ENCODE data around the gene BEND6.

BEND6 gene, protein sequence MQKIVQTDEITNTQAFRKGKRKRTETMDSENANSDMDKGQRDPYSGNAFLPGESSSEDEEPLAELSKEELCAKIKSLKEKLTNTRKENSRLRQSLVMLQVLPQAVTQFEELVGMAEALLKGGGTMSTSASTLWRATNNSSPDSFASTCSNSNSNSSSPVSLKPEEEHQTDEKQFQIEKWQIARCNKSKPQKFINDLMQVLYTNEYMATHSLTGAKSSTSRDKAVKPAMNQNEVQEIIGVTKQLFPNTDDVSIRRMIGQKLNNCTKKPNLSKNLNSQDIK
- long read RNA-seq, donor 1, partial matches to known transcripts = 0 of 2 reads
- long read RNA-seq, donor 1, other reads (novel, unspliced or antisense) = 0 of 2 reads
- long read RNA-seq, donor 2, partial matches to known transcripts = 0 of 1 reads
- long read RNA-seq, donor 2, other reads (novel, unspliced or antisense) = 0 of 1 reads
- long read RNA-seq, donor 3 = 0 reads
- long read RNA-seq, donor 4 = 0 reads
- long read RNA-seq, donor 5, partial matches to known transcripts = 0 of 1 reads
- long read RNA-seq, donor 5, other reads (novel, unspliced or antisense) = 0 of 1 reads
- long read RNA-seq, donor 6, partial matches to known transcripts = 0 of 1 reads
- long read RNA-seq, donor 6, other reads (novel, unspliced or antisense) = 0 of 1 reads
- long read RNA-seq, donor 7, partial matches to known transcripts = 0 of 2 reads
- long read RNA-seq, donor 7, other reads (novel, unspliced or antisense) = 0 of 2 reads
- long read RNA-seq, donor 8, partial matches to known transcripts = 0 of 4 reads
- long read RNA-seq, donor 8, other reads (novel, unspliced or antisense) = 0 of 4 reads

DNA sequence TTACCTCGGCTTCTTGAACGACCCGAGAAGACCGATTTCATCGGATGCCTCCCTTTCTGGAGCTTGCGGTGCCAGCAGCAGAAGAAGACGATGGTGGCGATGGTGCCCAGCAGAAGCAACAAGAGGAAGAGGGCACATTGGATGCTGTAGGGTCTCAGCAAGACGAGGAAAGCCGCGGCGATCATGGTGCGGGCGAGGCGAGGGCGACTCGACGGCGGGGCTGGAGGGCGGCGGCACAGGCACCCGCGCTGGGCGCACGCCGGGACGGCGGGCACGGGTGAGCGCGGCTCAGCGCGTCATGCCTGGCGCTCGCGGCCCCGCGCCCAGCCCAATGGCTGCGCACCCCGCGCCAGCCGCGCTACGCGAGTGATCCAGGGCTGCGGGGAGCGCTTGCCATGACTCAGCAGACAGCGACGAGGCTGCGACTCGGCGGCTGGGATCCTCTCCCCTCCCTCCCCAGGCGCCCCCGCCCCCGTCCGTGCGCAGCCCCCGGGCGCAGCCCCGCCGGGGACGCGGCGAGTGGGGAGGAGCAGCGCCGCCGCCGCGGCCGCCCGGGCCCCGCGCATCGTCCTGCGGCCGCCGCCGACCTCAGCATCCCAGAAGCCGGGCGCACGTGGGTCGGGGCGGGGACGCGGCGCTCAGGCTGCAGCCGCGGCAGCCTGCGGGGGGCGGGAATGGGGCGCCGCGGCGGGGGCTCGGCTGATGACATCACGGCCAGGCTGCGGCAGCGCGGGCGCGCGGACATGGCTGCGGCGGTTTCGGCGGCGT lies at the start of gene BEND6:
Gene BEND6, plus strand, starts transcription at position 705 of the 768 bp plus-strand sequence. CDS start 26,704 bp downstream, outside the sequence.
- DNase-seq = peak; percentile 78

DNA sequence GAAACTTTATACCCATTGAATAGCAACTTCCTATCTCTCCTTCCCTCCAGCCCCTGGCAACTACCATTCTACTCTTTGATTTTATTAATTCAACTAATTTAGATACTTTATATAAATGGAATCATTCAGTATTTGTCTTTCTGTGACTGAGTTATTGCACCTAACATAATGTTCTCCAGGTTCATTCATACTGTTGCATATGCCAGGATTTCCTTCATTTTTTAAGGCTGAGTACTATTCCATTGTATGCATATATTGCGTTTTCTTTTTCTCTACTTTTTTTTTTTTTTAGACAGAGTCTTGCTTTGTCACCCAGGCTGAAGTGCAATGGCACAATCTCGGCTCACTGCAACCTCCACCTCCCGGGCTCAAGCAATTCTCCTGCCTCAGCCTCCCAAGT lies 49.5 kb upstream of the BEND6 start:
- DNase-seq = no peak

DNA sequence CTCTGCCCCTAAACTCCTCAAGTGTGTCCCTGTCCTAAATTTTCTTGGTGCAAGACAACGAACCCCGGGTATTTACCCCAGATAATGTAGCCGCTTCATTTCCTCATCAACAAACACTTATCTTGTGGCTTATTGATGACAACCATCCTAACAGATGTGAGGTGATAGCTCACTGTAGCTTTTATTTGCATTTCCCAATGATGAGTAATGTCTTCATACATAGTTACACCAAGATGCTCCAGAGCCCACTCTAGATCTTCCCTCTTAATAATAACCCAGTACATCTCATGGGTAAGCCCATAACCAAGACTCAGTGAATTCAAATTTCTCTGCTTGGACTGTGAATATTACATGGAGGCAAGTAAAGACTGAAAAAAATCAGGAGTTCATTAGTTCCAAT lies 48.2 kb upstream of the BEND6 start:
- DNase-seq = no peak

DNA sequence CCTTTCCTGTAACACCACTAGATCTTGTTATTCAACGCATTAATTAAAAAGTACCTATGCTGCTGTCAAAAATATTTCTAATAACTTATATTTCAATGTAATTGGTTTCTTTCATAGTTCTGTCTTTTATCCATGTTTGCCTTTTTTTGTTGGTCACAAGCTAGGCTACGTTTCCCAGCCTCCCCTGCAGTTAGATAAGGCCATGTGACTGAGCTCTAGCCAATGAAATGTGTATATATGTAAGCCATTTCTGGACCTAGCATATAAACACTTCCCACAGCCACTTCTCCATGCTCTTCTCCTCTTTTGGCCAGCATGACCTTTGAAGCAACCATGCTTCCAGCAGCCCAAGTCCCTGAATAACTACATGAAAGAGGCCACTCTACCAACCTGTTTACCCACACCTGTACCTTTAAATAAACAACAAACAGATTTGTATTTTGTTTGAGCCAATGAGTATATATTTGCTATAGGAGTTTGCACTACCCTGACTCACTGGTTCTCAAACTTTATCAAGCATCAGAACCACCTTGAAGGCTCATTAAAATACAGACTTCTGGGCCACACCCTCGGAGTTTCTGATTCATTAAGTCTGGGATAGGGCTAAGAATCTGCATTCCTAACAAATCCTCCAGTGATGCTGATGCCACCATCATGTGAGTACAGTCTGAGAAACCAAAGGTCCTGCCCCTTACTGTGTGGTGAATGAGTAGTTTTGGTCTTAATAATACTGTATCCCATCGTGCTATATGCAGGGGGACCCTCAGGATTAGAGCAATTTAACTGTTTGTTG lies 45.6 kb upstream of the BEND6 start:
- DNase-seq = no peak

DNA sequence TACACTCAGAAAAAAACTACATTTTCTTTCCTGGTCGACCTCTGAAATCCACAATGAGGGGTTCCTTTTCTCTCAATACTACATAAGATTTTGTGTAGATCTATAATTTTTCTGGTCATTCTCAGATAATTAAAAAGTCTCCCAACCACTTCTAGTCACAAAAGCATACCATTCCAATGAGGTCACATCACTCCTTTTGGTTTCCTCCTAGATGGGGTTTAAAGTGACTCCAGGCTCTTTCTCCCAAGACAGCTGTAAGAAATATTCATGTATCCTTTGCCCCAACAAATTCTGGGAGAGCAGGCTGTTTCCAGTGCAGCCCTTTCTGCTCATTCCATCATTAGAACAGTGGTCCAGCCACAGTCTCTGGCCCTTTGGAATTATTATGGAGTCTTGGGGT lies 43.1 kb upstream of the BEND6 start:
- no peak for DNase-seq

DNA sequence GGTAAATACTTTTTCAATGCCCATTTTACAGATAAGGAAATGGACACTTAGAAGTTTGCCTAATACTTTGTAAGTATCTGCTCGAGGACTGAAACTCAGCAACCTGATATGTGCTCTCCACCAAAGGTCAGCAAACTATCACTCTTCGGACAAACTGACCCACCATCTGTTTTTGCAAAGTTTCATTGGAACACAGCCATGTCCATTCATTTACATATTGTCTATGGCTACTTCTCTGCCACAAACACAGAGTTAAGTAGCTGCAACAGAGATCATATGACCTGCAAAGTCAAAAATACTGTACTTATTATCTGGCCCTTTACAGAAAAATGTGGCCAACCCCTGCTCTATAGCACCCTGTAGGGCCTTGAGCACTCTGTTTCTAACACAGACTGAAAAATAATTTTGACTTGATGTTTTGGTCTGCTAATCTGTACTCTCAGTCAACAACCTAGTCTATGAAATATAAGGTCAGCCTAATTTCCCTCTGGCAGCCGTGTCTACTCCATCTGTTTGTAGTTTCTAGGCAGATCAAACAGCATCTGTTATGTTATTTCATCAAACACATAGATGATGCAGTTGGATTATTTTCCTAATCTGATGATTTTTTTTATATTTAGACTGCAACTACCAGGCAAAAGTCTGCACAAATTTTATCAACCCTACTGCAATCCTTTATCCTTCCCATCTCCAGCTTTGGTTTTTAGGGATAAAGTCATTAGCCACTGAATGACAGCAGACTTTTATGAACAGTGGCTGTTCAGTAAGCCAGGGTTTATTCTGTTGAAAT lies 41.4 kb upstream of the BEND6 start:
- DNase-seq = no peak

DNA sequence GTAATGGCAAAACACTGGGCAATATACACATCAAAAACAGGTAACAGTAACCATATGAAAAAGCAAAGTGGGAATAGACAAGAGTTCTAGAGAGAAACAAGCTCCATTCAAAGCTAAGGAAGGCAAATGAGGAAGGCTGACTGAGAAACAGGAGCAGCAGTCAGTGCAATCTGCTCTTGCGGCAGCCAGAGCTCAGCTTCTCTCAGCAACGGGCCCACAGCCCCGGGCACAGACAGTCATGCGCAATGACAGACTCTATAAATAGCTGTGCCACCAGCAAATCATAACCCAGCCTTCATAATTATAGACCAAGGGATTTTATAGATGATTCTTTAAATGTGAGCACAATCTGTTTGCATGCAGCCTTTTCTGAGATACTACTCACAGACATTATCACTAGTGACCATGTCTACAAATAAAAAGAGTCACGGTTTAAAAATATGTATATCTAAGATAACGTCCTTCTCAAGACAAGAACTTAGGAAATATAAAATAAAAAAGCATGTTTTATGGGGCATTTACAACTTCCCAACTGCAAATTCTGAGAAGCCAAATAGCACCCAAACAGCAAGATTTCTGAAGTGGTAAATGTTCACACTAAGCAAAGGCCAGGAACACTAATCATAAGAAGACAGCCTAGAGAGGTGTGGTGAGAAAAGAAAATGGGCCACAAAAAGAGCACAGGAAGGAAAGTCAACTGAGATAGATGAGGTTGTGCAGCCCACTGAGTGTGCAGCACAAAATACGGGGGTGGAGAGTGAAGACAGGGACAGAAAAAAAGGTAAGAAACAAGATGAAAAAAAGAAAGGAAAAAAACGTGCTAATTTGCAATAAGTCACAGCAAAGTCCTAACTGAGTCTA lies 39.9 kb upstream of the BEND6 start:
- DNase-seq = no peak

DNA sequence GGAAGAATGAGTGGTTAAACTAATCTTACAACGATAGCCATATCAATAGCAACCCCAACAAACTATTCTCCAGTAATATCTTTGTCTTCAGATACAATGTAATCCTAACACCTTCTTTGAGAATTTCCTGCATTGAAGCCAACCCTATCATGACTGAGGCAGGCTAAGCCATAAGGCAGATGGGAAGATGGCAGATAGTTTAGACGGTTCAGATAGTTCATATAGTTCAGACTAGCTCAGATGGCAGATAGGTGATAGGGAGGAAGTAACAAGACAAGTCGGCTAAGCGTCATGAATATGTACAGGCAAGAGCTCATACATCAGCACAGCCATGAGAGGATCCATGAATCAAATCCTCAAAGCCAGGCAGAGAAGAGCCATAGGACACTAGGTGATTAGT lies 39.1 kb upstream of the BEND6 start:
- DNase-seq = no peak

DNA sequence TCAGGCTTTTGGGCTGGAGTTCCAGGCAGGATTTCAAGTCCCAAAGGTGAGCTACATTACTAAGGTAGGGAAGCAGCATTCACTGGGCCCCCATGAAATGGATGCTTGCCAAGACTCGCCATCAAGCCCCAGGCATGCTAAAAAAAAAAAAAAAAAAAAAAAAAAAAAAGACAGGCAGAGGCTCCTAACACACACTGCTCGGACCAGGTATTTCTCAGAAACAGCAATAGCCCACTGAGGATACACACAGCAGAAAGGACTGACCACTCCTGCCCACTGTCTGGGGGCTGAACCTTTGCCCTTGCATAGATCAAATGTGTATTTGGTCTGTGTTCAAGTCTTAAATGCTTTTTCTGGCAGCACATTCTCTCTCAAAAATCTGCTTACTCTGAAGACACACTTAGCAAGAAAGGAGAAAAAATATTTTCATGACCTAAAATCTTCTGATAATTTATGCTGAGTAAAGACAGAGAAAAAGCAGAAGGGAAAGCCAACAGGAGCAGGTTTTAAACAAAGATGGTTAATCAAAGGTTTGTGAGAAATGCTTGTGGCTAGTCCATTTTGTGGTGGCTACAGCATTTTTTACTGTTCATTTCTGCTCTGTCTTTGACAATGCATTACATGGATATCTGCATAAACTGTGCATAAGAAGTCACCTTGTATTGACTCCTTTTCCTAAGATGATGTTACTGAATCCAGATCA lies 37.9 kb upstream of the BEND6 start:
- DNase-seq = no peak

DNA sequence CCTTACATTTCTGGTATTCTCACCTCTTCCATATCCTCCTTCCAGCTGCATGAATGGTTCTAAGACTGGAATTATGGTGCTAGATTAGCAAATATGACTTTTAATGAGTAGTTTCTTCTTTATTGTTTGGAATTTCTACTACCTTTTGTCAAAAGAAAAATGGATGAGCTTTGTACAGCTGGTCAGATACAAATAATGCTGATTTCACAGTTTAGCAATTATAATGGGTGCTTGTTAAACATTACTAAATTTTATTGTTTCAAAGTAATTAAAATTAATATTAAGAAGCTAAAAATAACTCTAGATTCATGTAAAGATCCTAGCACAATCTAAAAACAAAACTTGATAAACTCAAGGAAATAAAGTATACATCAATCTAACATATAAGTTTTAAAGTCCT lies 32.3 kb upstream of the BEND6 start:
- no peak for DNase-seq

DNA sequence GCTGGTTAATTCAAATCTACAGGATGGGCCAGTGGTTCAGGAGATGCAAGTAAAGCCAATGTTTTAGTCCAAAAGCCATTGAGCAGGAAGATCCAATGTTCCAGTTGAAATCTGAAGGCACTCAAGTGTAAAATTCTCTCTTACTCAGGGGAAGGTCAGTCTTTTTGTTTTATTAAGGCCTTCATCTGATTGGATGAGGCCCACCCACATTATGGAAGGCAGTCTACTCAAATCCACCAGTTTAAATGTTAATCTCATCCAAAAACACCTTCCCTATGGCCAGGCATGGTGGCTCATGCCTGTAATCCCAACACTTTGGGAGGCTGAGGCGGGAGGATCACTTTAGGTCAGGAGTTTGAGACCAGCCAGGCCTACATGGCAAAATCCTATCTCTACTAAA lies 31.3 kb upstream of the BEND6 start:
- DNase-seq = no peak

DNA sequence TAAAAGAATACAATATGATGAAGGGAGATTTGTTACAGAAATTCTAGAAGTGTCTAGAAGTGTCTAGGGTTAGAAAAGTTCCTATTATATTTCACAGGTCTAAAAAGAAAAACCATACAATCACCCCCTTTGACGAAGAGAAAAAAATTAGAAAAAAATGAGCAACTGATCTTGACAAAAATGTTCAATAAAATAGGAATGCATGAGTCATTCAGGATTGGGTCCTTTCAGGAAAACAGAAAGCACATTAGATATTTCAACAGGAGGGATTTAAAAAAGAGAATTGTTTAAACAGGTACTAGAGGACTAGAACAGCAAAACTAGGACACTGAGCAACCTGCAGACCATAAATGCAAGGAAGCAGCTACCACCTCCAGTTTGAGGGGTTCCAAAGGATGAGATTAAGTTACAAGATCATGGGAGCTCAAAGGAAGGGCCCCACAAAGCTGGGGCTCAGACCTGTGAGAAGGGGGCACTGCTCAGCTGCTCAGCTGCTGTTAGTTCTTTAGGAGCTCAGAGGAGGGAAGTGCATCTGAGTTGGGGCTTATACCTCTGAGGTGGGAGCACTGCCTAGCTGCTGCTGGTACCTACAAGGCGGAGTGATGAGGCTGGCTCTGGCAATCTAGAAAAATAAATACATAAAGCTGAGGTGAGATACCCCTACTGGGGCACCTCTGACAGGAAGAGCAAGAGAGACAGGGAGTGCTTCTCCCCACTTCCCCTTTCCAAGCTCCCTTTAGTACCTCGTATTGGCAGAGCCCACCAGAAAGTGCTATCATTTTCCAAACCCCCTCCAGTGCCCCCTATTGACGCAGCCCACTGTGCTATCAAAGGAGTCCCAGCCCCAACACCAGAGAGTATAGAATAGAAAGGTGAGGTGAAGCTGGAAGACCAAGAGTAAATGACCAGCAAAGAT lies 27.1 kb upstream of the BEND6 start:
- no peak for DNase-seq

DNA sequence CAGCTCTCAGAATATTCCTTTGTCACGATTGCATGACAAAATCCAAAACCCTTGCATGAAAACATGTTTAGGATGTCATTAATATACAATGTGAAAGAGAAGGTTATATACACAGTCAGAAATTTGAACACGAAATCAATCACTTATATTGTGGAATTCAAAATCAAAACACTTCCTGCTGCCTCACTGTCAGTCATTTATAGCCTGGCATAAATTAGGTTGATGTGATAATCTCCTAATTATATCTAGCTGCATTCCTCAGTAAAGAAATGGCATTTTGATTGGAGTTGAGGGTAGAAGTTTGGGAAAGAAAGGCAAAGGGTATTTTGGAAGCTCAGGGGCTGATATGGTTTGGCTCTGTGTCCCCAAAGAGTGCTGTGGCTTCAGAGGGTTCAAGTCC lies 24.1 kb upstream of the BEND6 start:
- no peak for DNase-seq

DNA sequence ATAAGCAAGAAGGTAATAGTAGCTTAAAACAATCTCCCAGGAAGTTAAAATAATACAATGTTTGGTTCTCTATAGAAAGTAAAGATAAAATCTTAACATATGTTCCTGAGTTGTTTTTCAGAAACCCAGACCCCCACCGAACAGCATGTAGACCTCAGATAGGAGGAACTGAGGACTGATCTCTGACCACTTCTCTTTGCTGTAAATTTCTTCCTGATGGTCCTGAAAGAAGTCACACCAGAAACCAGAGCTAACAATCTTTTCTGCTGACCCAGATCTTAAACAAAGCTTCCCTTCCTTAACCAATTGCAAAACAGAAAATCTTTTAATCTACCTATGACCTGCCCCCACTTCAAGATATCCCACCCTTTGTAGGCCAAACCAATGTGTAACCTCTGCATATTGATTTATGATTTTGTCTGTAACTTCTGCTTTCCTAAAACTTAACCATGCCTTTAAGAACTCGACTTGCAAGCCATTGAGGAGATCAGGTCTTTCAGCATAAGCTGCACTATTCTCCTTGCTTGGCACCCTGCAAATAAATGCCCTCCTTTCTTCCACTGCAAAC lies 21.9 kb upstream of the BEND6 start:
- DNase-seq = no peak

DNA sequence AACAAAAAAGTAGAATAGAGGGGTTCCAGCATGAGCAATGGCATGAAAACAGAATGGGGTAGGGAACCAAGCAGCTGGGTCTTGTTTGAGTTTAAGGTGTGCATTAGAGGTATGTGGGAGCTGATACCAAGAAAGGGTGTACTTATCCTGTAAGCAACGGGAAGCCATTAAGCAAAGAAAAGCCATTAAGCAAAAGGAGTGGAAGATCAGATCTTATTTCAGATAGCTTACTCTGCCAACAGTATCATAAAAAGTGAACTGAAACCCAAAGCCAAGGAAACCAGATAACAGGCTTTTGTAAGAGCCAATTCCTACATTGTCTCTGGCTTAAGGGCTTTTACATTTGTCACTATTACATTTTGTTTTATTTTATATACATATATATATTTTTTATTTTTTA lies 21.3 kb upstream of the BEND6 start:
- DNase-seq = no peak

DNA sequence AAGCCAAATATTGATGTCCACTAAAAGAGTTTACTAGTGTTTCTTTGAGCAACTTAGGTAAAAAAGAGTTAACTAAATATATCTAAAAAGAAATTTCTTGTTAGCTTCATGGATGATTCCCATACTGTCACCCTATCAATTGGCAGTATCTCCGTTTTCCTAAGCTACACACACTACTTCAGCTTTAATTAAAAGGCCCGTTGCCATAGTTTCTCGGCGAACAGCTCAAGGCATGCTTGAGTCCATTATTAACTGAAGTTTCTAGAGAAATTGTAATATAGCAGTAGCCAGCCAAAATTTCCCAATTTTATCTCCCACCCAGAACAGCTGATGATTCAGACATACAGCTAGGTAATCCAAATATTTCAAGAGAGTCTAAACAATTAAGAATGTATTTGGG lies 20.0 kb upstream of the BEND6 start:
- no peak for DNase-seq

DNA sequence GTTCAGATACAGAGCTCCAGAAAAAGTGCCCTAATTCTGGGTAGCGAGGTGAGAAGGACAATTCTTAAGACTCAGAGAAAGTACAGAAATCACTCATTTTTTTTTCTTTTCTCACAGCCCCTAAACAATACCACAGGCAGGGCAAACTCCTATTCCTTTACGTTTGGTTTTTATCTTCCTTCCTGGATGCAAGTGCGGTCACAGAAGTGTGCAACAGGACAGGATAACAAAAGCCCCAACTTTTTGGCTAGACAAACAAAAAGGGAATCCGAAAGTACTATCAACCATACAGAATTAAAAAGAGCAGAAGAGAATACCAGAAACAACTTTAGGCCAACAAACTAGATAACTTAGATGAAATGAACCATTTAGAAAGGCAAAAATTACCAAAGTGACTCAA lies 18.4 kb upstream of the BEND6 start:
- no peak for DNase-seq

DNA sequence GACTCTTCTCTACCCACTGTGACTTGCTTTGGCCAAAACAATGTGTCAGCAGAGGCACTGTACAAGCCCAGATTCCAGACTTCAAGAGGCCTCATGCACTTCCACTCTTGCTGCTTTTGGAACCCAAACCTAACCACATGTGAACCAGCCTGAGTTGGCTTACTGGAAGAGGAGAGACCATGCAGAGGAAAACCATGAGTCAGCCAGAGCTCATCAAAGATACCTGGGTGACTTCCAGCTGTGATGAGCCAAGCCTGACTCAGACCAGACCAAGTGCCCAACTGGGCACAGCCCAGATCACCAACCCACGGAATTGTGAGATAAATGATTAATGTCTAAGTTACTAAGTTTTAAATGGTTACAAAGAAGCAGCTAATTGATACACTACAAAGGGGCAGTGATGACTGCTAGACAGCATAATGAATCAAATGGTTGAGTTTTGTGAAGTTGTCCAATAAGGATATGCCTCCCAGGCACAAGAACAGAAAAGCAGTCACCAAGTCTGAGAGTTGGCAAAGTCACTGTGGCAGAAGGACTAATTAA lies 16.2 kb upstream of the BEND6 start:
- DNase-seq = no peak
